Naive thymus-derived CD4-positive, alpha-beta T cell (primary cell): ENCODE measurements around the gene IL18BP. TPM values are rescaled to one million over a fixed set of nuclear protein-coding genes. Genes with fewer than 3 reads are reported as not detected.

Source experiments
- ATAC-seq: fragments of 150-1000 bp; cut with Tn5 transposase; 2 replicates; pipeline ENCODE4 v1.10.0; 2021; ENCODE audit warnings: mild to moderate bottlenecking, moderate library complexity
- CTCF ChIA-PET: fragments of 350-600 bp; sonication (Branson Sonifier 250); formaldehyde crosslinking; loops from one replicate; lab custom pipeline; 2021; ENCODE audit warnings: antibody characterized with exemption; lab: Charles Lee
- POLR2A ChIA-PET: fragments of 350-600 bp; sonication (Branson Sonifier 250); formaldehyde crosslinking; loops from one replicate; lab custom pipeline; 2021; ENCODE audit warnings: antibody characterized with exemption, inconsistent platforms; lab: Charles Lee
- DNase-seq, 9 donors: peaks; one replicate each; pipeline versions ENCODE4 v3.0.0 to v3.0.0-alpha.2; 2020 to 2022; ENCODE audit warnings: mixed read lengths in 1 of 9
- H3K27ac ChIP-seq: one replicate; pipeline ENCODE4 v1.7.0; 2013; ENCODE audit warnings: mild to moderate bottlenecking, low read depth, low read length, moderate library complexity
- H3K27me3 ChIP-seq, 2 donors: one replicate each; pipeline ENCODE4 v1.7.0; 2013; ENCODE audit warnings: low read length in 2 of 2, mild to moderate bottlenecking in 2 of 2, moderate library complexity in 2 of 2; ENCODE audit not compliant: control insufficient read depth in 2 of 2, insufficient read depth in 2 of 2
- H3K36me3 ChIP-seq, 3 experiments: 1 replicate in 2 of 3; 2 replicates in 1 of 3; pipeline ENCODE4 v1.7.0; 2013; ENCODE audit warnings: low read length in 3 of 3, mild to moderate bottlenecking in 3 of 3, moderate library complexity in 1 of 3; ENCODE audit not compliant: insufficient read depth in 3 of 3, control insufficient read depth in 2 of 3
- H3K4me1 ChIP-seq, 2 donors: one replicate each; pipeline ENCODE4 v1.7.0; 2013; ENCODE audit warnings: low read length in 2 of 2, mild to moderate bottlenecking in 2 of 2, moderate library complexity in 1 of 2; ENCODE audit not compliant: control insufficient read depth in 2 of 2, insufficient read depth in 2 of 2
- H3K4me3 ChIP-seq: 2 replicates; pipeline ENCODE4 v1.7.0; 2013; ENCODE audit warnings: mild to moderate bottlenecking, low read length
- H3K9me3 ChIP-seq, 3 experiments: 1 replicate in 2 of 3; 2 replicates in 1 of 3; pipeline ENCODE4 v1.7.0; 2013; ENCODE audit warnings: low read length in 3 of 3; ENCODE audit not compliant: control insufficient read depth in 2 of 3
- H3K27ac Mint-ChIP-seq, 9 donors: one replicate each; pipeline ENCODE4 v1.8.0; 2020 to 2022; ENCODE audit warnings: mixed read lengths in 9 of 9, mild to moderate bottlenecking in 8 of 9, moderate library complexity in 5 of 9, inconsistent platforms in 2 of 9
- H3K27me3 Mint-ChIP-seq, 5 donors: one replicate each; pipeline ENCODE4 v1.8.0; 2021 to 2022; ENCODE audit warnings: mixed read lengths in 5 of 5, mild to moderate bottlenecking in 1 of 5
- H3K36me3 Mint-ChIP-seq, 5 donors: one replicate each; pipeline ENCODE4 v1.8.0; 2020 to 2022; ENCODE audit warnings: mixed read lengths in 5 of 5, mild to moderate bottlenecking in 3 of 5, inconsistent platforms in 1 of 5
- H3K4me1 Mint-ChIP-seq, 7 donors: one replicate each; pipeline ENCODE4 v1.8.0; 2020 to 2022; ENCODE audit warnings: mixed read lengths in 7 of 7, mild to moderate bottlenecking in 3 of 7, inconsistent platforms in 1 of 7
- H3K4me3 Mint-ChIP-seq, 10 donors: one replicate each; pipeline ENCODE4 v1.8.0; 2020 to 2022; ENCODE audit warnings: mild to moderate bottlenecking in 10 of 10, mixed read lengths in 10 of 10, moderate library complexity in 6 of 10, inconsistent platforms in 2 of 10
- H3K9me3 Mint-ChIP-seq, 11 donors: one replicate each; pipeline ENCODE4 v1.8.0; 2020 to 2022; ENCODE audit warnings: mixed read lengths in 11 of 11, mild to moderate bottlenecking in 4 of 11, inconsistent platforms in 1 of 11, moderate library complexity in 1 of 11
- intact Hi-C, 2 donors: fragments of 100-400 bp; cut with micrococcal nuclease; formaldehyde crosslinking; loops; one replicate each; pipeline ENCODE4 v1.15.1; 2023
- polyA plus RNA-seq, 2 donors: library from polyadenylated mRNA; unstranded; fragments of 300-500 nt; fragmentation: Illumina TruSeq; gene quantifications; one replicate each; pipeline ENCODE4 v1.2.3, GENCODE V29; 2021
- total RNA-seq, 6 experiments: library from RNA in 5 of 6; stranded (reverse) in 5 of 6; gene quantifications; 1 replicate in 5 of 6; 2 replicates in 1 of 6; pipeline ENCODE4 v1.2.3 and lab custom pipeline; 2021 to 2026

IL18BP gene
- total and polyA plus RNA-seq, 7 experiments from 2014 or later = 14.4 to 30.2 (median 22.3) TPM

- ChIA-PET POLR2A (interaction anchor here (1.5 kb wide), 1 partner anchor 12 kb away, joined by 3 read pairs; no protein-coding TSS in a partner anchor), CTCF (interaction anchor here (0.8 to 1.2 kb wide), 2 partner anchors 22 to 24 kb away, joined by 3 read pairs; no protein-coding TSS in a partner anchor)
- Mint-ChIP-seq H3K4me1 (peaks cover 20 to 37% (median 34%) of the 10 kb centered on the region in 7 donors), H3K27me3 (no peaks in the 10 kb centered on the region), H3K4me3 (no peak overlapping the region), H3K27ac (peak overlapping the region in 3 of 9 donors; percentile 65 to 89 (median 72)), H3K9me3 (no peaks in the 10 kb centered on the region), H3K36me3 (peaks cover 9 to 45% (median 20%) of the 10 kb centered on the region in 5 donors)
- Histone ChIP-seq H3K27ac (peak overlapping the region; percentile 4), H3K4me1 (peaks cover 13 to 19% of the 10 kb centered on the region in 2 donors), H3K36me3 (peaks cover 17 to 79% (median 27%) of the 10 kb centered on the region in 3 experiments), H3K9me3 (no peaks in the 10 kb centered on the region), H3K27me3 (no peaks in the 10 kb centered on the region), H3K4me3 (no peak overlapping the region)
- DNase-seq (no peak), ATAC-seq (no peak)
- intact Hi-C loops = no loop called here
Observed at GRCh38 chr11:72002841-72003775, 4.4 kb downstream of the IL18BP start.

- Mint-ChIP-seq H3K27me3 (no peaks in the 10 kb centered on the region), H3K9me3 (no peaks in the 10 kb centered on the region), H3K4me1 (peaks cover 13 to 30% (median 27%) of the 10 kb centered on the region in 7 donors), H3K36me3 (peaks cover 9 to 51% (median 25%) of the 10 kb centered on the region in 5 donors), H3K4me3 (no peak overlapping the region), H3K27ac (peak overlapping the region in 3 of 9 donors; percentile 13 to 72 (median 65))
- CTCF ChIA-PET = interaction anchor here (1.2 kb wide), 1 partner anchor 22 kb away, joined by 3 read pairs; no protein-coding TSS in a partner anchor
- Histone ChIP-seq H3K9me3 (no peaks in the 10 kb centered on the region), H3K36me3 (peaks cover 24 to 86% (median 32%) of the 10 kb centered on the region in 3 experiments), H3K4me1 (peaks cover 6 to 14% of the 10 kb centered on the region in 2 donors), H3K27ac (no peak overlapping the region), H3K27me3 (no peaks in the 10 kb centered on the region), H3K4me3 (no peak overlapping the region)
- ATAC-seq (no peak), DNase-seq (no peak)
- POLR2A ChIA-PET = no interaction called here
- intact Hi-C loops = no loop called here
Observed at GRCh38 chr11:72003776-72004171, 5.1 kb downstream of the IL18BP start.

- Histone ChIP-seq H3K27me3 (no peaks in the 10 kb centered on the region), H3K9me3 (no peaks in the 10 kb centered on the region), H3K4me1 (peaks cover 0 to 5% of the 10 kb centered on the region in 2 donors), H3K36me3 (peaks cover 31 to 94% (median 38%) of the 10 kb centered on the region in 3 experiments), H3K4me3 (no peak overlapping the region), H3K27ac (no peak overlapping the region)
- ATAC-seq (no peak), DNase-seq (no peak)
- peak overlapping the region in 2 of 9 donors; percentile 9 to 15 for H3K27ac Mint-ChIP-seq
- peaks cover 9 to 56% (median 23%) of the 10 kb centered on the region in 5 donors for H3K36me3 Mint-ChIP-seq
- peaks cover 4 to 20% (median 18%) of the 10 kb centered on the region in 7 donors for H3K4me1 Mint-ChIP-seq
- H3K27me3 Mint-ChIP-seq = no peaks in the 10 kb centered on the region
- no peak overlapping the region for H3K4me3 Mint-ChIP-seq
- no peaks in the 10 kb centered on the region for H3K9me3 Mint-ChIP-seq
- CTCF ChIA-PET = no interaction called here
- intact Hi-C loops = no loop called here
- POLR2A ChIA-PET = no interaction called here
Observed at GRCh38 chr11:72004515-72005346, 6.0 kb downstream of the IL18BP start.

GRCh38 chr11:72005347-72006260, 6.9 kb downstream of the IL18BP start:
- no peaks in the 10 kb centered on the region for H3K27me3 ChIP-seq
- ChIA-PET POLR2A (interaction anchor here (1.1 to 1.5 kb wide), 2 partner anchors 10 to 37 kb away, joined by 3 to 4 read pairs; no protein-coding TSS in a partner anchor), CTCF (interaction anchor here (0.5 to 2.3 kb wide), 2 partner anchors 59 to 85 kb away, joined by 4 to 6 read pairs; no protein-coding TSS in a partner anchor)
- H3K27ac ChIP-seq = no peak overlapping the region
- peaks cover 1 to 14% (median 10%) of the 10 kb centered on the region in 7 donors for H3K4me1 Mint-ChIP-seq
- H3K9me3 Mint-ChIP-seq = peaks cover 0 to 2% (median 0%) of the 10 kb centered on the region in 11 donors
- H3K4me3 ChIP-seq = no peak overlapping the region
- no peak for DNase-seq
- H3K9me3 ChIP-seq = no peaks in the 10 kb centered on the region
- no peak for ATAC-seq
- no peaks in the 10 kb centered on the region for H3K27me3 Mint-ChIP-seq
- peaks cover 9 to 60% (median 23%) of the 10 kb centered on the region in 5 donors for H3K36me3 Mint-ChIP-seq
- H3K27ac Mint-ChIP-seq = peak overlapping the region in 2 of 9 donors; percentile 8 to 13
- H3K4me1 ChIP-seq = no peaks in the 10 kb centered on the region
- intact Hi-C loops = no loop called here
- peaks cover 38 to 97% (median 47%) of the 10 kb centered on the region in 3 experiments for H3K36me3 ChIP-seq
- no peak overlapping the region for H3K4me3 Mint-ChIP-seq

DNA sequence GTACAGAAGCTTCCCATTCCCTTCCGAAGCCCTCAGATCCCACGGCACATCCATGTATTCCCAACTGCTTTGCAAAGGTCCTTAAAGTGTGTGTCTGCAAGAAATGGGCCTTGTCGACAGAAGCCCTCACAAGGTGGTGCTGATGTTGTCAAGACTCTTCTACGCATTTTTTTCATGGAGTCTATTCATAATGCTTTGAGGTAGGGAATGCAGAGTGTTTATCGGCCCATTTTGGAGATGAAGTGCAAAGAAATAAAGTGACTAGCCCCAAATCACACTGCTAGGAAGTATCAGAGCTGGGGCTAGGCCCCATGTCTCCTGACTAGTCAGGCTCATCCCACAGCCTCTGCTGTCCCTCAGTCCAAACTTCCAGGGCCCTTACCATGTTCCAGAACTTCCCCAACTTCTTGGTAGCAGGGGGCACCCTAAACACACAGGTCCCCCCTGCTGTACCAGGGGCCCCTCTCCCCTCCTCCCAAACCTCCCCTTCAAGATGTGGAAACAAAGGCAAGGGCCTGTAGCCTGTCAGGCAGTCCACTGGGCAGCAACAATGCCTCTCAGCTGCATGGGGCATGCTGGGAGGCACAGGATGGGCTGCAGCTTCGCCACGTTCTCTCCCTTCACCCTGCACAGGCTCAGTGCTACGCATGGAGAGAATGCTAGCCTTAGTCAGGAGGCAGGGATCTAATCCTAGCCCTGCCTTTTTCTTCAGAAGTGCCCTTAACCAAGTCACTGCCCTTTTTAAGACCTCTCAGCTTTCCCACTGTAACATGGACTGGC, 7.8 kb downstream of the IL18BP start:
- intact Hi-C loops = no loop called here
- no peak for DNase-seq
- peaks cover 0 to 2% (median 0%) of the 10 kb centered on the region in 11 donors for H3K9me3 Mint-ChIP-seq
- H3K36me3 Mint-ChIP-seq = peaks cover 9 to 63% (median 27%) of the 10 kb centered on the region in 5 donors
- H3K9me3 ChIP-seq = no peaks in the 10 kb centered on the region
- no peaks in the 10 kb centered on the region for H3K27me3 Mint-ChIP-seq
- POLR2A ChIA-PET = interaction anchor here (0.7 to 1.5 kb wide), 3 partner anchors 8 to 36 kb away, joined by 3 to 4 read pairs (median 3); partner anchors contain the start of gene IL18BP
- H3K4me3 Mint-ChIP-seq = no peak overlapping the region
- no peaks in the 10 kb centered on the region for H3K4me1 ChIP-seq
- H3K36me3 ChIP-seq = peaks cover 46 to 99% (median 51%) of the 10 kb centered on the region in 3 experiments
- CTCF ChIA-PET = interaction anchor here (0.5 to 2.3 kb wide), 2 partner anchors 58 to 84 kb away, joined by 4 to 6 read pairs; no protein-coding TSS in a partner anchor
- H3K27ac Mint-ChIP-seq = peak overlapping the region in 5 of 9 donors; percentile 13 to 67 (median 22)
- H3K4me1 Mint-ChIP-seq = peaks cover 0 to 14% (median 8%) of the 10 kb centered on the region in 7 donors
- H3K4me3 ChIP-seq = no peak overlapping the region
- no peak overlapping the region for H3K27ac ChIP-seq
- ATAC-seq = no peak
- H3K27me3 ChIP-seq = no peaks in the 10 kb centered on the region
